ENCODE results near the gene MAP3K10.
"Not testable (repeated sequence)": the region's sequence is repeated elsewhere in the genome, so short reads cannot be mapped to it uniquely, and the experiment has no call there.

The MAP3K10 gene

DNA sequence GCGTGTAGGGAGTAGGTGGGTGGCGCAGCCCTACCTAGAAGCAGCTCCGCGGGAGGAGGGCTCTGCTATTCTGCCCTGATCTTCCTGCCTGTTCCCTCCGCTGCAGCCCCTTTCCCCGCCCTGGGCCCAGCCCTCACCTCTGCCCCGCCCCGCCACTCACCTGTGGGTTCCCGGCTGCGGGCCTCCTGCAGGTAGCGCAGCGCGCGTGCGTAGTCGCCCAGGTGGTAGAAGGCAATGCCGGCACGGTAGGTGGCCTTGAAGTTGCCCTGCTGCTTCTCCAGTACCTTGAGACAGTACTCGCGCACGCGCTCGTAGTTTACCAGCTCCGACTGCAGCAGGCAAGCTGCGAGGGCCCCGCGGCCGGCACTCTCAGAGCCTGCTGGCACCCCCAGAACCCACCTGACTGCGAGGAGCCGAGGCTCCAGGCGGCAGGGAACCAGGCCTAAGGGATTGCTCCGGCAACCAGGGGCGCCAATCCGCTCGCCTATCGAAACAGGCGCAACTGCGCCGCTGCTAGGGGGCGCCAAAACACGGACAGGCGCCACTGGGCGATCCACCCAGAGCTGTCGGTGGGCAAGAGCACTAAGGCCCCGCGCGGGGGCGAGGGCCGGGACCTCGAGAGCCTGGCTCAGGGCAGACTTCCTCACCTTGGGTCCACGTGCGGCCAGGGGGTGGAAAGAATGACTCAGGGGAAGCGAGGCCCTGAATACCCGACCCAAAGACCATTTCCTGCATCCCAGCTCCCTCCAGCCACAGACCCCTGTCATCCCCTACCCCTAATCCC is 26.0 kb downstream of the MAP3K10 start:
- peak; percentile 35 for DNase-seq (ENCODE audit: low spot score)

DNA sequence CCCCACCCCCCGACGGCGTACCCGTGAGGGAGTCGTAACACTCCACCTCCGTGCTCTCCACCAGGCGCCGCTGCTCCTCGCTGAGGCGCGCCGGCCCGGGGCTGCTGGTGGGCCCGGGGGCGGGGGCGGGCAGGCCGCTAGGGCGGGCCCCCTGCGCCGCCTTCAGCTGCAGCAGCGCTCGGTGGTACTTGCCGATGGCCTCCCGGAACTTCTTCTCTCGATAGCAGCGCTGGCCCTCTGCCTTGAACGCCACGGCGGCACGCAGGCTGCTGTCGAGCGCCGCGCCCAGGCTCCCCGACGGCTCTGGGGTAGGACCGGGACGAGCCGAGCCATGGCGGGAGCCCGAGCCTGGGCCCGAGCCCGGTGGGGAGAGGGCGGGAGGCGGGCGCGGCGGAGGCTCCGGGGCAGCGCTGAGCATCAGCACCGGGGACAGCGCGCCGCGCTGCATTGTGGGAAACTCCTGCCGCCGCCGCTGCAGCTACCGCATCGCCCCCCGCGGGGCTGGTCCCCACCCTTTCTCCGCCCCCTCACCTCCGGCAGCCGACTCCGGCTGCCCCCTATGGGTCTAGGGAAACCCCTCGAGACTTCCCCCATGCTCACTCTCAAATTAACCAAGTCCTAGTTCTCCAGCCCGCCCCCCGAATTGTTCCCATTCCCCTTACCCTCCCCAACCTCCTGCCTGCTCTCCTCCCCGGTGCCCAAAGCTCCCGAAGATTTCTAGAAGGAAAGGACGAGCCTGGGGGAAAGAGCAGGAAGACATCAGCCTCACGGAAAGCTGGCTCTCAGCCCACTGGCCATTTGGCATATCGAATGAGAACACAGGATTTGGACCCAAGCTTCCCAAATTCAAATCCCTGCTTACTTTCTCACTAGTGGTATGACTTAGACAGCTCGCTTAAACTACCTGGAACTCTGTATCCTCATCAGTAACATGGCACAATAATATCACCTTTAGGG is 27.0 kb downstream of the MAP3K10 start, which contains the start of gene TTC9B:
TSS of gene TTC9B (minus strand) at position 451 of the 957 bp plus-strand sequence. CDS start at position 448, 3 bp downstream.
- DNase-seq (ENCODE audit: low spot score): peak; percentile 64

DNA sequence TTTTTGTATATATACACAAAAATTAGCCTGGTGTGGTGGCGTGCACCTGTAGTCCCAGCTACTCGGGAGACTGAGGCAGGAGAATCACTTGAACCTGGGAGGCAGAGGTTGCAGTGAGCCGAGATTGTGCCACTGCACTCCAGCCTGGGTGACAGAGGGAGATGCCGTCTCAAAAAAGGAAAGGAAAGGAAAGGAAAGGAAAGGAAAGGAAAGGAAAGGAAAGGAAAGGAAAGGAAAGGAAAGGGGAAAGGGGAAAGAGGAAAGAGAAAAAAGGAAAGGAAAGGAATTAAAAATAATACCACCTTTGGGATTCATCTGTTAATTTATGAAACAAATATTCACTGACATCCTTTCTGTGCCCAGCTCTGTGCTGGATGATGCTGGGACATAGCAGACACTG is 27.8 kb downstream of the MAP3K10 start:
- DNase-seq (ENCODE audit: low spot score): not testable (repeated sequence)

DNA sequence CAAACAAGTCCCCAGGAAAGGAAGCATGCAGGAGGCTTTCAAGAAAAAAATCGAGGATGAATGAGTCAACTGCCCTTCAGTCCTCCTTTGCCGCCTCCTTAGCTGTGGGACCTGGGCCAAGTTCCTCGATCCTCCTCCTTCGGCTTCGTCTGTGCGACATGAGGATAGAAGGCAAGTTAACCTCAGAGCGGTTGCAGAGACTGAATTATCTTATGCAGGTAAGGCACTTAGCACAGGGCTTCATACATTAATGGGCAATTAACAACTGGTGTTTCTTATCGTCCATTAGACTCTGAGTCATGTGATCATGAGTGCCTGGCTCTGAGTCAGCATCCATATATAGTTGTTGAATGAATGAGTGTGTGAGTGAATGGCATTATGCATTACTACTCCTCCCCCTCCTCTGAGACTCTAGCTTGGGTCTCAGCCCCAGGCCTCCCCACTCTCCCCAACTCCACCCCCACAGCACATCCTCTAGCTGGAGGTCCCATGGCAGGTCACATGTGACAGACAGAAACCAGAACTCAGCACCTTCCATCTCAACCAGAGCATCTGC is 28.6 kb downstream of the MAP3K10 start:
- DNase-seq (ENCODE audit: low spot score): no peak

DNA sequence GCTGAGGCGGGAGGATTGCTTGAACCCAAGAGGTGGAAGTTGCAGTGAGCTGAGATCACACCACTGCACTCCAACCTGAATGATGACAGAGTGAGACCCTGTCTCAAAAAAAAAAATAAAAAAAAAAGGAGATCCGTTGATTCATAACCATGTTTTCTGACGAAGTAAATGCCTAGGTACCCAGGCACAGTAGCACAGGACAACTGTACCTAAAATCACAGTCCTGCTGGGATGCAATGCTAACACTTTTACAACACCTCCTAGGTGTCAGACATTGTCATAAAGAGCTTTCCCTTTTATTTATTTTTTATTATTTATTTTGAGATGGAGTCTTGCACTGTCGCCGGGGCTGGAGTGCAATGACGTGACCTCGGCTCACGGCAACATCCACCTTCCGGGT is 29.4 kb downstream of the MAP3K10 start:
- DNase-seq (ENCODE audit: low spot score): no peak

DNA sequence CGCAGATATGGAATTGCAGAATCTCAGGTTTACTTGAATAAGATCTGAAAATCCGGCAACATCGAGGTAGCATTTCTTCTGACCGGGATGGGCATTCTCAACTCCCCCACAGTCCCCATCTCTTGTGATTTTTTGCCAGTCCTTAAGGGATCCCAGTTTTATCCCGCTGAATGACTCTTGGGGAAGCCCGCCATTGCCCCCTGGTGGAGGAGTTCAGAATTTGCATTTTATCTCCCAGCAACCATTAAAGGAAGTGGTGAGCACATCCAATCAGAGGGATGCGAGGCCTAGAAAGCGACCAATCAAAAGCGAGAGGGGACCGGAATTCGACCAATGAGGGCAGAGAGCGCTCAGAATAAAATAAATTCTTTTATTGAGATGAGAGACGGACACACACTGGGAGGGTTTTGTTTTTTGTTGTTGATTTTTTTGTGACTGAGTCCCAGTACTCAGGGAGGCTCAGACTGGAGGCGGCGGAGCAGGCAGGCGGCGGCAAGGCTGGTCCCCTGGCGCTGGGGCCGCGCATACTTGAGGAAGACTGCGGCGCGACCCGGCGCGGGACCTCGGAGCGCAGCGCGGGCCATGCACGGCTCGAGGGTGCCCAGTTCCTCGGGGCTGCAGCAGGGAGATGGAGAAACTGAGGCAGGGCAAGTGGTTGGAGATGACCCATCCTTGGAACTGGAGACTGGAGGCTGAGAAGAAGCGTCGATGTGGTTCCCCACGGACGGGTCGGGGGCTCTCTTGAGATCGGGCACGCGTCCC is 30.8 kb downstream of the MAP3K10 start:
- peak; percentile 95 for DNase-seq (ENCODE audit: low spot score)

DNA sequence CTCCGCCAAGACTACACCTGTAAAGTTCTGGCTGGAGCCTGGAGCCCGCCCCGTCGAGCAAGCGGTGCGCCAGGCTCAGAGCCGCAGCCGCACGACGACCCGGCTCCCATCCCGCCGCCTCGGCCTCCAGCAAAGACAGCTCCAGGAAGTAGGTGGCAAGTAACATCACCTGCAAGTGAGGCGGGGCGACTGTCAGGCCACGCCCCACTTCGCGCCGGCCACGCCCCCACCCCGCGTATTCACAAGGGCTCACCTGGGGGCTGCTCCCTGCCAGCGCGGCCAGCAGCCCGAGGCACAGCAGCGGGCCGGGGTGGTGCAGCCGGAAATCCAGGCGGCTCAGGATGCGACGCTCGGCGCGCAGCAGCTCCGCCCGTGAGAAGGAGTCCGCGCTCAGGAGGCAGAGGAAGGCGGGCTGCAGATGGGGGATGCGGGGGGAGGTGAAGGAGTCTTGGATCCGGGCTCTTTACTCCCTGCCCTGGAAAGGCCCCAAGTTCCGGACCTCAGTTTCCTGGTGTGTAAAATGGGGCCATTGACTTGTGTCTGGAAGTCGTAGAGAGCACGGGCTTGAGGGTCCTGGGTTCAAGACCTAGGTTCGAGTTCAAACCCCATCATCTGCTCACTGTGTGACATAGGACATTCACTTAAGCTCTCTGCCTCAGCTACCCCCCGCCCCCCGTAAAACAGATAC is 32.1 kb downstream of the MAP3K10 start:
- DNase-seq (ENCODE audit: low spot score): no peak

DNA sequence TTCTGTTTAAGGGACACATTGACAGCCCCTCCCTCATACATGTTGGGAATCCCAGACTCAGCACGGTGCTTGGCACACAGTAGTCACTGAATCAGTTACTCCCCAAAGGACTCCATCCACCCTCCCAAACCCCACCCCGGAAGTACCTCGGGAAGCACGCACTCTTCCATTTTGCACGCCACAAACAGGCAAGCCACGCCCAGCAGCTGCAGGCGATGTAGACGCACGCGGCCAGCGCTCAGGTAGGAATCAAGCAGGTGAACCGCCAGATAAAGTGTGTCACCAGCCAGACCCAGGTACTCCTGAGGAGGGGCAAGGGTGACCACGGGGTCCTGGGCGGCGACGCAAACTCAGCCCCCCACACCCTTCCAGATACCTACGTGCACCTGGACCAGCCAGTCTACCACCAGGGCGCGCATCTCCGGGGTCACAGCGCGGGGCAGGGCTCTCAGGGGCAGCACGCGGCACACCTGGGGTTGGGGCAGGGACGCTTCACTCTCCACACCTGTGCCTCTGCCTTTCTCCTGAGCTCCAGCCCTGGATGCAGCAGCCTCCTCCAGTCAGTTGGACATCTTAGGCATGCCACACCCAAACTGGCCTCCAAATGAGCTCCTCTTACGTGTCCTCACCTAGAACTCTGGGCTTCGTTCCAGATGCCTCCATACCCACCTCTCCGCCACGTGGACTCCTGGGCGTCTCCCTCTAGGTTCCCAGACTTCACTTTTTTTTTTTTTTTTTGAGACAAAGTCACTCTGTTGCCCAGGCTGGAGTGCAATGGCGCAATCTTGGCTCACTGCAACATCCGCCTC is 33.3 kb downstream of the MAP3K10 start:
- DNase-seq (ENCODE audit: low spot score): no peak

DNA sequence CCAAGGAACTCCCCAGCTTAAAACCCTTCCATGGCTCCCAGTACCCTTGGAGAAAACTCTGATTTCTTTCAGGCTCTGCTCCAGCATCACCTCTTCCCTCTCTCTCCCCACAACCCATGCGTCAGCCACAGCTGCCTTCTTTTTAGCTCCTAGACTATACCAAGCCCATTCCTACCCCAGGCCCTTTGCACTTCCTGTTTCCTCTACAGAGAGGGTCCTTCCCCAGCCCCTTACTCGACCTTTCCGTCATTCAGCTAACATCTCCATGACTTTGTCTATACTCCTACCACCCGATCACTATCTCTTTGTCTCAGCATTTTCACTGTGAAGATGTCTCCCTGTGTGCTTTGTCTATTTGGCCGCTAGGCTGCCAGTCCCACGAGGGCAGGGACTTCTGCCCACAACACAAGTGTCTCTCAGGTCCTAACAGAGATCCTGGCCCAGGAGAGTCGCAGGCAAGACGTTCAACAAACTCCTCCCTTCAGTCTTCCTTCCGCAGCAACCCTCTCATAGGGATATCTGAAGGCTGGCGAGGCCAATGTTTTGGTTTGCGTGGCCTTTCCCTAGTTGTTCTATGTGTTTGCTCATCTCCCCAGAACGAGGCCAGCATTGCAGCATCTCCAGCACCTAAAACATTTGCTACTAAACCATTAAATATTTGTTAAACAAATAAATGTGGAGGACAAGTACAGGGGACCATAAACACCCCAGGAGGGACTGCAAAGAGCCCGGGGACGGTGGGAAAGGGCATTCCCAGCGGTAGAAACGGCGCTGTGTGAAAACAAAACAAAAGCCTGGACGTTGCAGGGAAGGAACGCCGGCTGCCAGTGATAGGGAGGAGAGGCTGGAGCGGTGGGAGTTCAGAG is 34.4 kb downstream of the MAP3K10 start:
- no peak for DNase-seq (ENCODE audit: low spot score)

DNA sequence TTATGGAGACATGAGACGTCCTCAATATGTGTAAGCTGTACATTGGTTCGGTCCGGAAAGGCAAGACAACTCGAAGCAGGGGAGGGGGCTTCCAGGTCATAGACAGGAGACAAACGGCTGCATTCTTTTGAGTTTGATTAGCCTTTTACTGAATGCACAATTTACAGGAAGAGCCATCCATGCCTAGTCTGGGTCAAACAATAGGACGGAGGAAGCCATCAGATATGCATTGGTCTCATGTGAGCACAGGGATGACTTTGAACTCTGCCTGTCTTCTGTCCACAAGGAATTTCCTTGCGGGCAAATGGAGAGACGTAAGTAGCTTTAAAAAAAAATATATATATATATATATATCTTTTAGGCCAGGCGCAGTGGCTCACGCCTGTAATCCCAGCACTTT is 37.1 kb downstream of the MAP3K10 start:
- DNase-seq (ENCODE audit: low spot score): no peak

DNA sequence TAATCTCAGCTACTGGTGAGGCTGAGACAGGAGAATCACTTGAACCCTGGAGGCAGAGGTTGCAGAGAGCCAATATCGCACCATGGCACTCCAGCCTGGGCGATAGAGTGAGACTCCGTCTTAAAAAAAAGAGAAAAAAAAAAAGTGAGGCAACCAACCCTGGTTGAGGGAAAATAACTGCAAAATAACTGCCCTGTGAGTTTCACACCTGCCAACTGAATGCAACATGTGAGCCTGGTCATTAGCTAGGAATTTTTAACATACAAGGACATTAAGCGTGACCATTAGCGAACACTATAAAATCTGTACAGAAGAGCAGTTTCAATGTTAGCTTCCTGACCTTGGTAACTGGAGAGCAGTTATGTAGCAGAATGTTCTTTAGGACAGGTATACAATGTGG is 37.6 kb downstream of the MAP3K10 start:
- DNase-seq (ENCODE audit: low spot score): no peak

DNA sequence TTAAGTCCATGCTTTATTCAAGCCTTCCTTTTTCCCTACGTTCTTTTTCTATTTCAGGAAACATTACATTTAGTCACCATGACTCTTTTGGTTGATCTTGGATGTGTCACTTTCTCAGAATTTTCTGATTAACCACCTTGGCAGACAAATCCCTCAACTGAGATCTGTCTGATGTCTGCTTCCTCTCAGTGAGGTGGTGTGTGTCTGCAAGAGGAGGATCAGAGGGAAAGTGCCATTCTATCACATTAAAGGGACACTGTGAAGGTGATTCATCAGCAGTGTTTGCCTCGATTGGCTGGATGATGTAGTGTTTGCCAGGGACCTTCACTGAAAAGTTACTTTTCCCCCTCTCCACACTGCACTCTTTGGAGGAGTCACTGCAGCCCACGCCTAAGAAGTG is 38.3 kb downstream of the MAP3K10 start:
- DNase-seq (ENCODE audit: low spot score): no peak

DNA sequence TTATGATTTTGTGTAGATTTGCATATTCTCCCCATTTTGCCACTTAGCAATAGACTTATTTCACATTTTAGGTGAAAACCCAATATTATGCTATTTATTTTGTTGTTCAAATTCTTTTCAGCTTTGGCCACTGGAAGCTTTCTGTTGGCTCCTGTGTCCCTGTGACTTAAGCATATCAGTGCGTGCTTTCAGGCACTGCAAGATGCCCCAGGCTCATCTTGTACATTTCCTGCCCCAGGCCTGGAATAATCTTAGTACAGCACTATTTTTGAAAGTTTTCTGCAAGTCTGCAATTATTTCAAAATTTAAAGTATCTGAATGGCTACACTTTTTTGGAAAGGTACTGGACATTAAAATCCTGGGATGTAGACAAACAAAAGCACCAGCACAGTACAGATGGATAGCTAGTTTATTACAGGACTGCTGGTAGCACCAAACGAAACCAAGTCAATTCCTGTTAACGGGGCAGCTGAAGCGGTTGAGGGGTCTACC is 38.7 kb downstream of the MAP3K10 start:
- DNase-seq (ENCODE audit: low spot score): no peak

DNA sequence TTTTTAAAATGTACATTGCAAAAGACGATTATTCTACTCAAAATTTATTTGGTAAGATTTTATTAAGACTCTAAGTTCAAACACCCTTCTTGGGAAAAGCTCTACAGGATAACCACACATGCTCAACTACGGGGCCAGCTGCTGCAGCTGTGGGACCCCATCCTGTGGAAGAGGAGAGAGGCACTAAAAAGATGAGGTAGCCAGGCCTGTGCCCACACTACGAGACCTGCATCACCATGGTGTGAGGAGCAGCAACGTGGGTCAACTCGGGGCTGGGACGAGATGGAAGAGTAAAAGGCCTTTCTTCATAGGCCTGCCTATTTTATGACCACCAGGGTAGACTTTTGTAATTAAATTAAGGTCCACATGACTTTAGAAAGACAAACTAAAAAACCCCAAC is 39.8 kb downstream of the MAP3K10 start:
- DNase-seq (ENCODE audit: low spot score): no peak

DNA sequence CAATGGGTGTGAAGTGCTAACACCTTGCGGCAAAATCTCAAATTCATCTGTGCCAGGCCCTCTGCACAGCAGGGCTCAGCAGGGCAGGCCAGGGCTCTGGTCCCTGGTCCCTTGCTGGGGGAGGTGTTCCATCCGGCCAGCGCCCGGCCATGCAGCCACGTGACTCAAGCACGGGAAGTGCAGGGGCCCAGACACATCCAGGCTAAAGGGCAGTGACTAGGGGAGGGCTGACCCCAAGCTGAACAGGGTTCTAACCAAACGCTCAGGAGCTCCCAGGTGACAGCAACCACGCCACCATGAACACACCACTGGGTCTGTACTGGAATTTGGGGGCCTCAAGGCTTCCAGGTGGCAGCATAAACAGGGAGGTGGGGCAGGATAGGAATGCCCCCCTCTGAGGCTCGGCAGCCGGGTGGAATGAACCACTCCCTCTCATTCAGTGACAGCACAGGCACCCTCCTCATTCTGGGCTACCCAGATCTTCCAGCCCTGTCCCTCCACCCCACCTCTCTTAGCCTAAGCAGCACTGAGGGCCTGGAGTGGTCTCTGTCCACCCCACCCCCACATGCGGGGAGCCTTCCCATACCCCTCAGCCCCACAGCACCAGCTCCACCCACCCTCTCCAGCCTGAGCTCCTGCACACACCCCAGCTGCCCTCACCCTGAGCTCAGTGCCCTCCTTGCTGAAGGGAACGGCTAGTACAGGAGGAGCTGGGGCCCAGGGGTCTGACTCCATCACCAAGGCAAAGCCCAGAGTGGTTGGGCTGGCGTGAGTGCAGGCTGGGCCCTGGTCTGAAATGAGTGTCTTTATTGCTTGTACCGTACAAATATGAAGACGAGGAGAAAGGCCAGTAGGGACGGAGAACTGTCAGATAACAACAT is 40.6 kb downstream of the MAP3K10 start:
- DNase-seq (ENCODE audit: low spot score): no peak

DNA sequence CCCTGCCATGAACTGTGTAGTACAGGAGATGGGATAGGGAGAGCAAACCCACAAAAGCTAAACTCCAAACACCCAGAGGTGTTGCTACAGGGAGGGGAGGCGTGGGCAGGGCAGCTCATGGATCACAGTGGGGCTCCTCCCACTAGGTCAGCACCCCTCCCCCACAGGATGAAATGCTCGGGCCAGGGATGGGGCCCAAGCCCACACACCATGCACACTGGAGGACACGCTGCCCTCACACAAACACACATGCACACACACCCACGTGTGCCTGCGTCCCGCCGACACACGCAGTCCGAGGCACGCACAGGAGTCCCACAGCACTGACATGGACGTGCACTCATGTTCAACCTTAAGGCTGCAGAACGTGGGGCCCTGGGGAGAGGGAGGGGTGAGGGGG is 41.3 kb downstream of the MAP3K10 start:
- DNase-seq (ENCODE audit: low spot score): no peak

DNA sequence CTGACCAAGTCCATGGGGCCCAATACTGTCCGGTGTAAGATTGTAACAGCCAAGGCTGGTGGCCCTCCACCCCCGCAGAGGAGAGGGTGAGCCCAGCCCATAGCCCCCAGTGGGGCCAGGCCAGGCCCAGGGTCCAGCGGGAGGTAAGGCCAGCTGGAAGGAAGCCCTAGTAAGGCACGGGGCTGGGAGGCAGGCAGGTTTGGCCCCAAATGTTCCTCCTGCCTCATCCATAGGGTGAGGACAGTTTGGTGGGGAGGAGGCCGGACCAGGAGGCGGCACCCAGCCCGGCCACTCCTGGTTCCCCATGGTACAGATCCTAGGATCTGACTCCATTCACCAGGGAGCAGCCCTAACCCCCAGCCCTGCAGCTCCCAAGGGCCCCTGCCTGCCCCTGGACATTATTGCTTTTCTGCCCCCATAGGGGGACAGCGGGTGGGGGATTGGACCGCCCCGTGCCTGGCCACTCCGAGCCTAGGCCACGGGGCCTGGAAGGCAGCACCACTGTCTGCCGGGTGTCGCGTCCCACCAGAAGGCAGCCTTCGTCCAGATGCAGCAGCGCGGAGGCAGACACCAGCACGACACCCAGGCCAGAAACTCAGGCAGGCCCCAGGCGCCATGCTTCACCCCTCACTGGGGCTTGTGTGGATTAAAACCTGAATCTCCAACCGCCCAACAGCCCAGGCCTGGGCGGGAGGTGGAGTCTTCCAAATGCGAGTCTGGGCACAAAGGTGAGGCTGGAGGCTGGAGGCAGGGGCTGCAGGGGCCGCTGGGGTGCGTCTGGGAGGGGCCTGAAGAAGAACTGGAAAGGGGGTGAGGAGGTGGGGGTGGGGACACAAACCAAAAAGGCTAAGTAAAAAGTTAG is 42.0 kb downstream of the MAP3K10 start:
- DNase-seq (ENCODE audit: low spot score): no peak

Measured in germinal center (tissue), 1 donor.